Measurements from ENCODE around the gene CFAP54.

DNA sequence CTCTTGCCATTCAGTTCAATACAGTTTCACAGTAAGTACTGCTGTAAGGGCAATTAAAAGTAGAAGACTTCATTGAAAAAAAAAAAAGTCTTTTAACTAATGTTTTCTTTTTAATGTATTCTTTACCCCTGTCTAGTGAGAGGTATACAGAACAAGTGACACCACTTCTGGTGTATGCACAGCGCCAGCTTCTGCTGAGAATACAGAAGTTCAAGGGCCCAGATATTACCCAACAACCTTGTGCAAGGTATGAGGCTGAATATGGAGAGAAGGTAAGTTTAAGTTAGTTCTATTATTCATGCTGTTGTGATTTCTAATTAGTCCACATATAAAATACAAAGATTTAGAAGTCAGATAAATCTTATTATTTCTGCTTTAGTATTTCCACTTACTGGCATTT is 168.7 kb downstream of the CFAP54 start:
- TF ChIP-seq POLR2A (IDR thresholded peaks at IDR 0.05) (no peak), POLR2AphosphoS5 (IDR thresholded peaks at IDR 0.05) (no peak), EP300 (IDR thresholded peaks at IDR 0.05) (no peak)
- TF ChIP-seq, protein P1, sequence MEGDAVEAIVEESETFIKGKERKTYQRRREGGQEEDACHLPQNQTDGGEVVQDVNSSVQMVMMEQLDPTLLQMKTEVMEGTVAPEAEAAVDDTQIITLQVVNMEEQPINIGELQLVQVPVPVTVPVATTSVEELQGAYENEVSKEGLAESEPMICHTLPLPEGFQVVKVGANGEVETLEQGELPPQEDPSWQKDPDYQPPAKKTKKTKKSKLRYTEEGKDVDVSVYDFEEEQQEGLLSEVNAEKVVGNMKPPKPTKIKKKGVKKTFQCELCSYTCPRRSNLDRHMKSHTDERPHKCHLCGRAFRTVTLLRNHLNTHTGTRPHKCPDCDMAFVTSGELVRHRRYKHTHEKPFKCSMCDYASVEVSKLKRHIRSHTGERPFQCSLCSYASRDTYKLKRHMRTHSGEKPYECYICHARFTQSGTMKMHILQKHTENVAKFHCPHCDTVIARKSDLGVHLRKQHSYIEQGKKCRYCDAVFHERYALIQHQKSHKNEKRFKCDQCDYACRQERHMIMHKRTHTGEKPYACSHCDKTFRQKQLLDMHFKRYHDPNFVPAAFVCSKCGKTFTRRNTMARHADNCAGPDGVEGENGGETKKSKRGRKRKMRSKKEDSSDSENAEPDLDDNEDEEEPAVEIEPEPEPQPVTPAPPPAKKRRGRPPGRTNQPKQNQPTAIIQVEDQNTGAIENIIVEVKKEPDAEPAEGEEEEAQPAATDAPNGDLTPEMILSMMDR (IDR thresholded peaks at IDR 0.05): no peak
